ENCODE data around the gene ATF7.
"Not testable (repeated sequence)": the region's sequence is repeated elsewhere in the genome, so short reads cannot be mapped to it uniquely, and the experiment has no call there.

The ATF7 gene

DNA sequence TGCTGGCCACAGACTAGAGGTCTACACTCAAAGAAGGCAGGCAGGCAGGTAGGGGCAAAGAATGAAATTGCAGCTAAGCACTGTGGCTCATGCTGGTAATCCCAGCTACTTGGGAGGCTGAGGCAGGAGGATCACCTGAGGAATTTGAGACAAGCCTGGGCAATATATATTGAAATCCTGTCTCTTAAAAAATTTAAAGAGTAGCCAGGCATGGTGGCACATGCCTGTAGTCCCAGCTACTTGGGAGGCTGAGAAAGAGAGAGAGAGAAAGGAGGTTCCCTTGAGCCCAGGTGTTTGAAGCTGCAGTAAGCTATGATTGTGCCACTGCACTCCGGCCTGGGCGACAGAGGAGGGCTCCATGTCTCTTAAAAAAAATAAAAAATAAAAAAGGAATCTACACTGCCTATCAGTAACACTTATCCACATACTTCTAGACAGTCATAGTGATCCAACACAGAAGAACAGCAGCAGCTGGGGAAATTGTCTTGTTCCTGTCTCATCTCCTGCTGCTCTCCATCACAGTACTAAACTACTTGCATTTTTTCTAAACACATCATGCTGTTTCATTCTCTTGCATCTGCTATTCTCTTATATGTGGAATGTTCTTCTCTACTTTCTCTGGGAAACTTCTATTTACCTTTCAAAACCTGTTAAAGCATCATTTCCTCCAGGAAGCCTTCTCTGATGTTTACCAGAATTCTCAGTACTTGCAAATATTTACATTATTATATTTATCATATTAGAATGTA lies 57.2 kb downstream of the ATF7 start:
- Histone ChIP-seq H3K36me3 (ENCODE audit: insufficient read depth, low read length) (no peaks in the 10 kb centered on the region), H3K4me3 (ENCODE audit: low read depth, low read length) (no peak overlapping the region), H2AFZ (ENCODE audit: low read length, unreplicated experiment) (no peak overlapping the region), H3K27ac (ENCODE audit: low read depth, low read length) (no peak overlapping the region), H3K4me1 (ENCODE audit: control insufficient read depth, insufficient read depth, low read length, unreplicated experiment) (peaks cover 7% of the 10 kb centered on the region), H3K79me2 (ENCODE audit: control insufficient read depth, insufficient read depth, low read length, unreplicated experiment) (peaks cover 7% of the 10 kb centered on the region), H3K27me3 (ENCODE audit: insufficient read depth, low read length) (no peaks in the 10 kb centered on the region)

DNA sequence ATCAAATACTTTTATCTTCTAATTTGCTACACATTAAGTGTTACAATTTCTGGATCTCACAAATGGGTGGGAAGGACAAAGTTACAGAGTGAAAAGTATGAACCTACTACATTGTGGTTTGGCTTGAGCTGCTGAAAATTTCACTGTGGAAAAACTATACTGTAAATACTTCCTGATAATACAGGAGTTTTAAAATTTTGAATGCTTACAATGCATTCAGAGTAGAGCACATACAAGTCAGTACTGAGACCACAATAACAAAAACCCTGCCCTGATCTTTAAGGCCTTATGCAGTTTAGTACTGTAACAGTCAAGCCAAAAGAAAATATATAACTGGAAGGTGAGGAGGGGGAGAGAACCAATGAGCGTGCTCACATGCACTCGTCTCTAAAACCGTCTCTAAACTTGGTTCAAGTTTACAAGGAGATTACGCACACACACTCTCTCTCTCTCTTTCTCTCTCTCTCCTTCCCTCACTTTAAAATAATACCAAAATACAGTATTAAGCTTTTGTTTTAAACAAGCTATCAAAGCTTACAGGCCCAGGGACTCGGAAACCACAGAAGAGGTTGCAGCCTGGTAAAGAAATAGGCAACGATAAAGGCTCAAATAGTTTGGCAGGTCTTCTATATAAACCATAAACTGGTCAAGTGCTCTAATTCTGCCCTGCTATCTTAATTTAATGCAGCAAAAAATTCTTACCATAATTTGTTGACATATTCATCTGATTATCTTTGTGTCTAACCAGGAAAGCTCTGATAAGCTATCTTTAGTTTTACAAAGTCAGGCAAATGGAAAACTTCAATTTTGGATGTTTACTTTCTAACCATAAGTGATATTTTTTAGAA lies 58.0 kb downstream of the ATF7 start:
- peaks cover 2% of the 10 kb centered on the region for H3K79me2 ChIP-seq (ENCODE audit: control insufficient read depth, insufficient read depth, low read length, unreplicated experiment)
- no peaks in the 10 kb centered on the region for H3K36me3 ChIP-seq (ENCODE audit: insufficient read depth, low read length)
- H3K27ac ChIP-seq (ENCODE audit: low read depth, low read length): no peak overlapping the region

DNA sequence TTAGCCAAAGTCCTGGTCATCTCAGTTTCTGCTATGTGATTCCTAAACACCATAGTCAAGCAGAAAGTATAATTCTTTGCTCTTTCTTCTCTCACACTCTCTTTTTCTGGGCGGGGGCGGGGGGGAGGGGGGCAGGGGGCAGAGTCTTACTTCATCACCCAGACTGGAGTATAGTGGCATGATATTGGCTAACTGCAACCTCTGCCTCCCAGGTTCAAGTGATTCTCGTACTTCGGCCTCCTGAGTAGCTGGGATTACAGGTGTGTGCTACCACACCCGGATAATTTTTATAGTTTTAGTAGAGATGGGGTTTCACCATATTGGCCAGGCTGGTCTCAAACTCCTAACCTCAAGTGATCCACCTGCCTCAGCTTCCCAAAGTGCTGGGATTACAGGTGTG lies 60.8 kb downstream of the ATF7 start:
- not testable (repeated sequence) for H2AFZ ChIP-seq (ENCODE audit: low read length, unreplicated experiment); H3K36me3 ChIP-seq (ENCODE audit: insufficient read depth, low read length); H3K27me3 ChIP-seq (ENCODE audit: insufficient read depth, low read length); H3K4me3 ChIP-seq (ENCODE audit: low read depth, low read length); H3K27ac ChIP-seq (ENCODE audit: low read depth, low read length); H3K79me2 ChIP-seq (ENCODE audit: control insufficient read depth, insufficient read depth, low read length, unreplicated experiment)
- H3K4me1 ChIP-seq (ENCODE audit: control insufficient read depth, insufficient read depth, low read length, unreplicated experiment): peaks cover 29% of the 10 kb centered on the region

More for the DNA sequence above, 58.0 kb downstream of the ATF7 start:
- H2AFZ ChIP-seq (ENCODE audit: low read length, unreplicated experiment): no peak overlapping the region
- no peaks in the 10 kb centered on the region for H3K27me3 ChIP-seq (ENCODE audit: insufficient read depth, low read length)
- no peak overlapping the region for H3K4me3 ChIP-seq (ENCODE audit: low read depth, low read length)
- peaks cover 7% of the 10 kb centered on the region for H3K4me1 ChIP-seq (ENCODE audit: control insufficient read depth, insufficient read depth, low read length, unreplicated experiment)

DNA sequence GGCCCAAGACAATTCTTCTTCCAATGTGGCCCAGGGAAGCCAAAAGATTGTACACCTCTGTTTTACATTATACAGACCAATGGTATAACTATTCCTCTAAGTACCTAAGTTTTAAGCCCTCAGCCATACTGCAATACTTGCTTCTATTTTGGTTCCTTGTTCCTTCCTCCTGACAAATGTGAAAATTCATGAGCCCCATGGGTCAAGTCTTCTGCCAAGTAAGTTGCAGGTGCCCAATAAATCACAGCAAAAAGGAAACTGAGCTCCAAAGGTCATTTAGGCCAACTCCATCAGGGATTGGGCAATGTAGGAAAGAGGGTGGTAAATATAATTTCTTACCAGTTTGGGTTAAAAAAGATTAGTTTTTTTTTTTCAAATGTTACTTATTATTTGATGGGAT lies 61.2 kb downstream of the ATF7 start:
- peaks cover 33% of the 10 kb centered on the region for H3K4me1 ChIP-seq (ENCODE audit: control insufficient read depth, insufficient read depth, low read length, unreplicated experiment)
- no peaks in the 10 kb centered on the region for H3K36me3 ChIP-seq (ENCODE audit: insufficient read depth, low read length)
- no peak overlapping the region for H3K27ac ChIP-seq (ENCODE audit: low read depth, low read length)
- peaks cover 3% of the 10 kb centered on the region for H3K79me2 ChIP-seq (ENCODE audit: control insufficient read depth, insufficient read depth, low read length, unreplicated experiment)
- no peak overlapping the region for H3K4me3 ChIP-seq (ENCODE audit: low read depth, low read length)
- no peaks in the 10 kb centered on the region for H3K27me3 ChIP-seq (ENCODE audit: insufficient read depth, low read length)
- no peak overlapping the region for H2AFZ ChIP-seq (ENCODE audit: low read length, unreplicated experiment)

DNA sequence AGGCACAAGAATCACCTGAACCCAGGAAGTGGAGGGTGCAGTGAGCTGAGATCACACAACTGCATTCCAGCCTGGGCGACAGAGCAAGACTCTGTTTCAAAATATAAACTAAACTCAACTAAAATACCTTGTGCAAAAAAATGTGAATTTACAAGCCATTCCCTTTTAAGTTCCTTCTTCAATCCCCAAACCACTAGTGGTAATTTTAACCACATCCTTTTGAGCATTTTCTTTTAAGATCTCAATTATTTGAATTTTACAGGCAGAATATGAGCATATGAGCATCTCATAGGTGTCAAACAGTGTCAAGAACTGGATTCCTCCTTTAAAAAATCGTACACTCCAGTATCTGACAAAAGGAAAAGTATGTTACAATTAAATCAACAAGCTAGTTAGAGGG lies 61.9 kb downstream of the ATF7 start:
- H3K36me3 ChIP-seq (ENCODE audit: insufficient read depth, low read length): no peaks in the 10 kb centered on the region
- no peaks in the 10 kb centered on the region for H3K27me3 ChIP-seq (ENCODE audit: insufficient read depth, low read length)
- H2AFZ ChIP-seq (ENCODE audit: low read length, unreplicated experiment): no peak overlapping the region
- peaks cover 3% of the 10 kb centered on the region for H3K79me2 ChIP-seq (ENCODE audit: control insufficient read depth, insufficient read depth, low read length, unreplicated experiment)
- H3K27ac ChIP-seq (ENCODE audit: low read depth, low read length): no peak overlapping the region
- H3K4me3 ChIP-seq (ENCODE audit: low read depth, low read length): no peak overlapping the region
- peaks cover 33% of the 10 kb centered on the region for H3K4me1 ChIP-seq (ENCODE audit: control insufficient read depth, insufficient read depth, low read length, unreplicated experiment)

DNA sequence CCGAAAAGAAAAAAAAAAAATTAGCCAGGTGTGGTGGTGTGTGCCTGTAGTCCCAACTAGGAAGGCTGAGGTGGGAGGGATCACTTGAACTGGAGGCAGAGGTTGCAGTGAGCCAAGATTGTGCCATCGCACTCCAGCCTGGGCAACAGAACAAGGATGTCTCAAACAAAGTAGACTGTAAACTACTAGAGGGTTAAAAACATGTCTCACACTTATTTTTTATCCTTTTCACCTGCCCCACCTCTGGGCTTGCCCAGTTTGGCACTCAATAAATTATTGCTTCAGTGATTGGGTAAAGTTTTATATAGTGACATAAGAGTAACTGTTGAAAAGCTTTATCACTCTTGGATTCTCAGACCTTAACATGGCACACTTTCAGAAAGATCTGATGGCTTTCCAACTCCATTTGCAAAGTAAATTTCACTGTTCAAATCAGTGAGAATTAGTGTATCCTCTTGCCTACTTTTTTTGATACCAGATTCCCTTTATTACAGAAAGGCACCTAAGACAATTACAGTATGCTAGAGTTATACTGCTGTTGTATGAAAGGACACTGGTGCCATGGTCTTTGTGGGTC lies 62.6 kb downstream of the ATF7 start:
- H2AFZ ChIP-seq (ENCODE audit: low read length, unreplicated experiment): no peak overlapping the region
- peaks cover 36% of the 10 kb centered on the region for H3K4me1 ChIP-seq (ENCODE audit: control insufficient read depth, insufficient read depth, low read length, unreplicated experiment)
- H3K79me2 ChIP-seq (ENCODE audit: control insufficient read depth, insufficient read depth, low read length, unreplicated experiment): peaks cover 3% of the 10 kb centered on the region
- no peaks in the 10 kb centered on the region for H3K36me3 ChIP-seq (ENCODE audit: insufficient read depth, low read length)
- no peak overlapping the region for H3K4me3 ChIP-seq (ENCODE audit: low read depth, low read length)
- H3K27me3 ChIP-seq (ENCODE audit: insufficient read depth, low read length): no peaks in the 10 kb centered on the region
- H3K27ac ChIP-seq (ENCODE audit: low read depth, low read length): no peak overlapping the region

DNA sequence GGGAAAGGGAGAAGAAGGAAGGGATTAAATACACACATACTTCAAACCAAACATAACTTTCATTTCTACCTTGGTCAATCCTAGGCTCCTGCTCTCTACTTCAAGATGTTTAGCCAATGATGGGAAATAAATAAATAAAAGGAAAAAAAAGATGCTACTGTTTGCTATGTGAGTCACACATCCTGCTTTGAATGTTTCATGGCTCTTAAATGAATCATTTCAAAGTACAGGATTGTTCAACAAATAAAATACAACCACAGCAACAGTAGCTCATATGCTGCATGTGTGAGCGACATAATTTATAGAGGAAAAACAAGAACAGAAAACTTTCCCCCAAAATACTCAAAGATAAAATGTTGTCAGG lies 64.6 kb downstream of the ATF7 start:
- Histone ChIP-seq H3K4me3 (ENCODE audit: low read depth, low read length) (peak overlapping the region; percentile 51), H3K27ac (ENCODE audit: low read depth, low read length) (peak overlapping the region; percentile 93), H3K27me3 (ENCODE audit: insufficient read depth, low read length) (no peaks in the 10 kb centered on the region), H2AFZ (ENCODE audit: low read length, unreplicated experiment) (no peak overlapping the region), H3K79me2 (ENCODE audit: control insufficient read depth, insufficient read depth, low read length, unreplicated experiment) (peaks cover 3% of the 10 kb centered on the region), H3K4me1 (ENCODE audit: control insufficient read depth, insufficient read depth, low read length, unreplicated experiment) (peaks cover 47% of the 10 kb centered on the region), H3K36me3 (ENCODE audit: insufficient read depth, low read length) (no peaks in the 10 kb centered on the region)

DNA sequence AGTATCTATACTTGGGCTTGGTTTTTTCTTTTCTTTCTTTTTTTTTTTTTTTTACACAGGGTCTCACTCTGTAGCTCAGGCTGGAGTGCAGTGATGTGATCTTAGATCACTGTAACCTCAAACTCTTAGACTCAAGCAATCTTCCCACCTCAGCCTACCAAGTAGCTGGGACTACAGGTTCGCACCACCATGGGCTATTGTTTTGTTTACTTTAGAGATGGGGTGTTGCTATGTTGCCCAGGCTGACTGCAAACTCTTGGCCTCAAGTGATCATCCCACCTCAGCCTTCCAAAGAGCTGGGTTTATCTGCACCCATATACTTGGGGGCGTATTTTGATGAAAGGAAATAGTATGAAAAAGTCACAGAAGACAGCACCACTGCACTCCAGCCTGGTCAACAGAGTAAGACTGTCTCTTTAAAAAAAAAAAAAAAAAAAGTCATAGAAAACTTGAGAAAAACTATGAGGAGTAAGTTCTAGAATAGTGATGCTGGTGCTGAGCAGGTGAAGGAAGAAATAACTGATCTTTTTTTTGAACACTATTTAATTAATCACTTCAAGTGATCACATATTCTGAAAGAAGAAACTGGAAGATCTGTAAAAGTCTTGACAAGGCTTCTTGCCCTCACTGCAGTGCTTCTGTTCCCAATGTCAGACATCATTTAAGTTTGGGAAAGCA lies 65.1 kb downstream of the ATF7 start:
- Histone ChIP-seq H3K4me3 (ENCODE audit: low read depth, low read length) (peak overlapping the region; percentile 51), H3K27ac (ENCODE audit: low read depth, low read length) (peak overlapping the region; percentile 93), H3K4me1 (ENCODE audit: control insufficient read depth, insufficient read depth, low read length, unreplicated experiment) (peaks cover 47% of the 10 kb centered on the region), H2AFZ (ENCODE audit: low read length, unreplicated experiment) (no peak overlapping the region), H3K36me3 (ENCODE audit: insufficient read depth, low read length) (no peaks in the 10 kb centered on the region), H3K79me2 (ENCODE audit: control insufficient read depth, insufficient read depth, low read length, unreplicated experiment) (peaks cover 3% of the 10 kb centered on the region), H3K27me3 (ENCODE audit: insufficient read depth, low read length) (no peaks in the 10 kb centered on the region)

DNA sequence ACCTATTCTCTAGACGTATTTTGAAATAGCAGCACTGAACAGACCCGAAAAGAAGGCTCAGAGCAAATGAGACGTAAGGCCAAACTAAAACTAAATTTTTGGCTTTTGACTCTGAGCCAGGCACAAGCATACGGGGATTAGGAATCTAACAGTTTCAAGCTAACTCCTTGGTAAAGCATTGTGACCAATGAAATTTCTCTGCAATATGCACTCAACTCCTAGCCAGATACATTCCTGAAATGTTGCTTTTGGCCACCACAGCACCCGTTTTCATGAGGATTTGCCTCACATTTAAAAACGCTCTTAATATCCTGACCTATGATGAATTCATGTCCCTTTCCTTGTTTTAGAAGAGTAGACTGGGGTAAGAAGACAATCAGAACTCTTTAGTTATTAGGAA lies 65.8 kb downstream of the ATF7 start:
- Histone ChIP-seq H3K27me3 (ENCODE audit: insufficient read depth, low read length) (no peaks in the 10 kb centered on the region), H2AFZ (ENCODE audit: low read length, unreplicated experiment) (no peak overlapping the region), H3K36me3 (ENCODE audit: insufficient read depth, low read length) (no peaks in the 10 kb centered on the region), H3K27ac (ENCODE audit: low read depth, low read length) (peak overlapping the region; percentile 93), H3K4me1 (ENCODE audit: control insufficient read depth, insufficient read depth, low read length, unreplicated experiment) (peaks cover 47% of the 10 kb centered on the region), H3K79me2 (ENCODE audit: control insufficient read depth, insufficient read depth, low read length, unreplicated experiment) (peaks cover 3% of the 10 kb centered on the region), H3K4me3 (ENCODE audit: low read depth, low read length) (peak overlapping the region; percentile 37)

DNA sequence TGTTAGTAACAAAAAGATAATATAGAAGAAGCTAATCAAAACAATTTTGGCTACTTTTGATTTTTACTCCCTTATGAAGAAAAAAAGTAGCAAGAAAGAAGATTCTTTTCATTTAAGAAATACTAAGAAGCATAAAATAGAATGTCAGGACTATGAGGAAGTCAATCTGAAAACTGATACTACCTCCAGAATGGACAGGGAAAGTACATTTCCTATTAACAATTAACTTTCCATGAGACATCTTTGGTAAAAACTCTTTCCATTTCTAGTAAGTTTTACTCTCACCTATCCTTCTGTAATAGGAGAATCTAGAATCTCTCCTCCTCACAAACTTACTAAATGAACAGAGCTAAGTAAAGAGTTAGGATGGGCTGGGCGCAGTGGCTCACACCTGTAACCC lies 67.6 kb downstream of the ATF7 start:
- H3K79me2 ChIP-seq (ENCODE audit: control insufficient read depth, insufficient read depth, low read length, unreplicated experiment): peaks cover 3% of the 10 kb centered on the region
- H3K27ac ChIP-seq (ENCODE audit: low read depth, low read length): no peak overlapping the region
- H2AFZ ChIP-seq (ENCODE audit: low read length, unreplicated experiment): no peak overlapping the region
- H3K4me1 ChIP-seq (ENCODE audit: control insufficient read depth, insufficient read depth, low read length, unreplicated experiment): peaks cover 40% of the 10 kb centered on the region
- no peak overlapping the region for H3K4me3 ChIP-seq (ENCODE audit: low read depth, low read length)
- no peaks in the 10 kb centered on the region for H3K27me3 ChIP-seq (ENCODE audit: insufficient read depth, low read length)
- H3K36me3 ChIP-seq (ENCODE audit: insufficient read depth, low read length): no peaks in the 10 kb centered on the region

Measured in ACC112 (cell line).